ENCODE results near the gene DLEC1.

- TF ChIP-seq POLR2A (IDR thresholded peaks at IDR 0.05; ENCODE audit: low read depth, low read length) (no peak), TAF1 (IDR thresholded peaks at IDR 0.05; ENCODE audit: borderline replicate concordance, low read depth, low read length) (no peak)
Measured at GRCh38 chr3:37991109-37991508, 47.9 kb upstream of the DLEC1 start.

Data from GM12892 (cell line).